Measurements from ENCODE around the gene DISC1.

DISC1 gene

GRCh38 chr1:231962636-231963035 lies 336.0 kb downstream of the DISC1 start:
- no peak for TF ChIP-seq FOXM1 (IDR thresholded peaks at IDR 0.05; ENCODE audit: borderline replicate concordance, low read depth)

- TF ChIP-seq FOXM1 (IDR thresholded peaks at IDR 0.05; ENCODE audit: borderline replicate concordance, low read depth) (no peak), TCF12 (IDR thresholded peaks at IDR 0.05; ENCODE audit: low read depth) (no peak)
- TF ChIP-seq, protein P1, sequence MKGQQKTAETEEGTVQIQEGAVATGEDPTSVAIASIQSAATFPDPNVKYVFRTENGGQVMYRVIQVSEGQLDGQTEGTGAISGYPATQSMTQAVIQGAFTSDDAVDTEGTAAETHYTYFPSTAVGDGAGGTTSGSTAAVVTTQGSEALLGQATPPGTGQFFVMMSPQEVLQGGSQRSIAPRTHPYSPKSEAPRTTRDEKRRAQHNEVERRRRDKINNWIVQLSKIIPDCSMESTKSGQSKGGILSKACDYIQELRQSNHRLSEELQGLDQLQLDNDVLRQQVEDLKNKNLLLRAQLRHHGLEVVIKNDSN (IDR thresholded peaks at IDR 0.05): no peak
These were observed 337.7 kb downstream of the DISC1 start for GRCh38 chr1:231964241-231964640.

- TF ChIP-seq, protein P1 (IDR thresholded peaks at IDR 0.05): no peak
- TF ChIP-seq EP300 (IDR thresholded peaks at IDR 0.05; ENCODE audit: borderline replicate concordance) (no peak), CREB1 (IDR thresholded peaks at IDR 0.05; ENCODE audit: low read depth) (no peak), REST (IDR thresholded peaks at IDR 0.05; ENCODE audit: low read depth) (no peak), MAX (IDR thresholded peaks at IDR 0.05) (no peak), EGR1 (IDR thresholded peaks at IDR 0.05) (no peak), ZBTB7A (IDR thresholded peaks at IDR 0.05; ENCODE audit: low read depth) (no peak), NFIC (IDR thresholded peaks at IDR 0.05) (no peak), YY1 (IDR thresholded peaks at IDR 0.05; ENCODE audit: low read depth) (no peak), FOXM1 (IDR thresholded peaks at IDR 0.05; ENCODE audit: borderline replicate concordance, low read depth) (no peak), CEBPB (IDR thresholded peaks at IDR 0.05) (no peak), TEAD4 (IDR thresholded peaks at IDR 0.05) (no peak)
These were observed 338.4 kb downstream of the DISC1 start for GRCh38 chr1:231964961-231965360.

DNA sequence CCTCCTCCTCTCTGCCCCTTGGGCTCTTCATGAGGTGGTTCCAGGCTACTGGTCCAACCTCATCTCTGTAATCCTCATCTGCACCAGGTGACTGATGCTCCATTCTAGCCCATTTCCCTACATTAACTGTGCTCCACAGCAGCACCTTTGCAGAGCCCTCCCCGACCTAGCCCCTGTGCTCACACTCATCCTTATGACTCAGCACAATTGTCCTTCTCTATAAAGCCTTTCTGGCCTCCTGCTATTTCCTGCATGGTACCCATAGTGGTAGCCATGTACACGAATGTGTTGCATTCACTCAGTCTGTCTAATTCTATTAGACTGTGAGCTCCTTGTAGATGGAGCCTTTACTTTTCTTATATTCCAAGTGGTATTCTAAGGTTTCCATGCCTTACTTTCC lies 339.0 kb downstream of the DISC1 start:
- TF ChIP-seq CEBPB (IDR thresholded peaks at IDR 0.05) (no peak), CREB1 (IDR thresholded peaks at IDR 0.05; ENCODE audit: low read depth) (no peak), YY1 (IDR thresholded peaks at IDR 0.05; ENCODE audit: low read depth) (no peak), RAD21 (IDR thresholded peaks at IDR 0.05; ENCODE audit: low read depth) (no peak), NFIC (IDR thresholded peaks at IDR 0.05) (no peak), REST (IDR thresholded peaks at IDR 0.05; ENCODE audit: low read depth) (no peak), TAF1 (IDR thresholded peaks at IDR 0.05; ENCODE audit: low read depth) (no peak), MAX (IDR thresholded peaks at IDR 0.05) (no peak)
- TF ChIP-seq, protein P1 (IDR thresholded peaks at IDR 0.05): no peak

GRCh38 chr1:231966983-231967382 lies 340.4 kb downstream of the DISC1 start:
- TF ChIP-seq RAD21 (IDR thresholded peaks at IDR 0.05; ENCODE audit: low read depth) (no peak), TEAD4 (IDR thresholded peaks at IDR 0.05) (no peak), TAF1 (IDR thresholded peaks at IDR 0.05; ENCODE audit: low read depth) (no peak), FOXM1 (IDR thresholded peaks at IDR 0.05; ENCODE audit: borderline replicate concordance, low read depth) (no peak), YY1 (IDR thresholded peaks at IDR 0.05; ENCODE audit: low read depth) (no peak), ZBTB7A (IDR thresholded peaks at IDR 0.05; ENCODE audit: low read depth) (no peak), REST (IDR thresholded peaks at IDR 0.05; ENCODE audit: low read depth) (no peak), TCF12 (IDR thresholded peaks at IDR 0.05; ENCODE audit: low read depth) (no peak), MAX (IDR thresholded peaks at IDR 0.05) (no peak), EGR1 (IDR thresholded peaks at IDR 0.05) (no peak), CEBPB (IDR thresholded peaks at IDR 0.05) (no peak), EP300 (IDR thresholded peaks at IDR 0.05; ENCODE audit: borderline replicate concordance) (no peak), CREB1 (IDR thresholded peaks at IDR 0.05; ENCODE audit: low read depth) (no peak)

Measured in Ishikawa (cell line).